B cell (primary cell): ENCODE measurements around the gene SLC27A1. TPM values are rescaled to one million over a fixed set of nuclear protein-coding genes. Genes with fewer than 3 reads are reported as not detected.
A peak's percentile ranks its signal among the peaks of the same experiment; 100 is the strongest.

Source experiments
- ATAC-seq: fragments of 200-7000 bp; cut with Tn5 transposase; one replicate; pipeline ENCODE4 v1.10.0; 2021; ENCODE audit warnings: low read depth, mild to moderate bottlenecking, moderate number of reproducible peaks, moderate library complexity
- CTCF ChIA-PET: fragments of 350-600 bp; sonication (Branson Sonifier 250); formaldehyde crosslinking; loops from one replicate; lab custom pipeline; 2021; ENCODE audit warnings: antibody characterized with exemption, inconsistent platforms; lab: Charles Lee
- POLR2A ChIA-PET: fragments of 350-600 bp; sonication (Branson Sonifier 250); formaldehyde crosslinking; loops from one replicate; lab custom pipeline; 2021; ENCODE audit warnings: antibody characterized with exemption; lab: Charles Lee
- DNase-seq: peaks from one replicate; pipeline ENCODE4 v3.0.0; 2013
- H2AFZ ChIP-seq: 2 replicates; pipeline ENCODE4 v1.6.1; 2012; ENCODE audit warnings: mild to moderate bottlenecking, low read depth, low read length; ENCODE audit not compliant: insufficient read depth, poor library complexity, severe bottlenecking
- H3K27ac ChIP-seq, 2 donors: 1 replicate in 1 of 2; 2 replicates in 1 of 2; pipeline ENCODE4 v1.5.1; 2012 to 2013; ENCODE audit warnings: low read length in 2 of 2, mild to moderate bottlenecking in 2 of 2, moderate library complexity in 1 of 2
- H3K27me3 ChIP-seq, 4 experiments: fragments of 200-600 bp in 1 of 4; sonication (generic) in 1 of 4; replicated peaks in 1 of 4; 1 replicate in 2 of 4; 2 replicates in 2 of 4; pipeline versions ENCODE4 v1.6.1 to v1.7.0; 2013 to 2016; ENCODE audit warnings: low read length in 3 of 4, mild to moderate bottlenecking in 2 of 4, mixed read lengths in 1 of 4, moderate library complexity in 1 of 4; ENCODE audit not compliant: insufficient read depth in 4 of 4, control insufficient read depth in 3 of 4; ENCODE audit errors: control extremely low read depth in 1 of 4
- H3K36me3 ChIP-seq, 2 experiments: replicated peaks in 1 of 2; 1 replicate in 1 of 2; 2 replicates in 1 of 2; pipeline versions ENCODE4 v1.6.1 to v1.7.1; 2013; ENCODE audit warnings: low read length in 1 of 2; ENCODE audit not compliant: insufficient read depth in 2 of 2, control insufficient read depth in 1 of 2; ENCODE audit errors: control extremely low read depth in 1 of 2, extremely low read depth in 1 of 2
- H3K4me1 ChIP-seq, 2 donors: fragments of 200-600 bp in 1 of 2; sonication (generic) in 1 of 2; 1 replicate in 1 of 2; 2 replicates in 1 of 2; pipeline versions ENCODE4 v1.5.1 to v1.6.1; 2013 to 2017; ENCODE audit warnings: low read length in 2 of 2; ENCODE audit not compliant: control insufficient read depth in 2 of 2, insufficient read depth in 2 of 2
- H3K4me2 ChIP-seq: replicated peaks from 2 replicates; pipeline ENCODE3; 2012; ENCODE audit warnings: mild to moderate bottlenecking, low read depth, low read length; ENCODE audit not compliant: poor library complexity, severe bottlenecking
- H3K4me3 ChIP-seq, 5 experiments: fragments of 200-600 bp in 1 of 5; sonication (generic) in 1 of 5; 1 replicate in 3 of 5; 2 replicates in 2 of 5; pipeline versions ENCODE4 v1.5.1 to v1.7.0; 2011 to 2016; ENCODE audit warnings: low read length in 4 of 5, mild to moderate bottlenecking in 4 of 5, low read depth in 2 of 5, control low read depth in 1 of 5, moderate library complexity in 1 of 5; ENCODE audit not compliant: insufficient read depth in 1 of 5; ENCODE audit errors: control extremely low read depth in 1 of 5, extremely low read depth in 1 of 5
- H3K79me2 ChIP-seq: fragments of 200-600 bp; sonication (generic); one replicate; pipeline ENCODE4 v1.6.0; 2016; ENCODE audit warnings: low read length; ENCODE audit not compliant: control insufficient read depth, insufficient read depth
- H3K9ac ChIP-seq: fragments of 200-600 bp; sonication (generic); 2 replicates; pipeline ENCODE4 v1.6.1; 2017; ENCODE audit warnings: mild to moderate bottlenecking, low read length, moderate library complexity
- H3K9me3 ChIP-seq, 3 donors: one replicate each; pipeline versions ENCODE4 v1.6.1 to v1.7.1; 2013; ENCODE audit warnings: low read length in 2 of 3; ENCODE audit not compliant: control insufficient read depth in 2 of 3, insufficient read depth in 1 of 3; ENCODE audit errors: control extremely low read depth in 1 of 3
- H4K20me1 ChIP-seq: 2 replicates; pipeline ENCODE4 v1.6.0; 2012; ENCODE audit warnings: mild to moderate bottlenecking, low read length; ENCODE audit not compliant: insufficient read depth, control insufficient read depth, poor library complexity, severe bottlenecking
- H3K27ac Mint-ChIP-seq: one replicate; pipeline ENCODE4 v1.8.0; 2021; ENCODE audit warnings: mixed read lengths
- H3K27me3 Mint-ChIP-seq: one replicate; pipeline ENCODE4 v1.8.0; 2021; ENCODE audit warnings: mixed read lengths
- H3K4me1 Mint-ChIP-seq: one replicate; pipeline ENCODE4 v1.8.0; 2021; ENCODE audit warnings: mixed read lengths
- H3K4me3 Mint-ChIP-seq: one replicate; pipeline ENCODE4 v1.8.0; 2021; ENCODE audit warnings: mixed read lengths
- H3K9me3 Mint-ChIP-seq: one replicate; pipeline ENCODE4 v1.8.0; 2022; ENCODE audit warnings: mixed read lengths; ENCODE audit not compliant: insufficient read depth
- CTCF ChIP-seq: fragments of 200-600 bp; IDR thresholded peaks from one replicate; pipeline ENCODE4 v1.8.0; 2022; ENCODE audit warnings: antibody characterized with exemption, mild to moderate bottlenecking
- EZH2 ChIP-seq: IDR thresholded peaks from 2 replicates; pipeline ENCODE4 v1.6.1; 2012; ENCODE audit warnings: borderline replicate concordance, low read depth, mild to moderate bottlenecking, moderate library complexity, low read length; ENCODE audit not compliant: insufficient read depth, poor library complexity, severe bottlenecking
- WGBS: methylation state at CpG from one replicate; pipeline ENCODE4 v1.1.5; 2013; ENCODE audit warnings: missing lambda C conversion rate; ENCODE audit not compliant: insufficient coverage; 5-methylcytosine and 5-hydroxymethylcytosine counted together
- intact Hi-C: fragments of 100-400 bp; cut with micrococcal nuclease; formaldehyde crosslinking; loops from one replicate; pipeline ENCODE4 v1.10.0; 2022
- polyA plus RNA-seq: library from polyadenylated mRNA; depleted of rRNA; stranded (reverse); fragments of >200 nt; gene quantifications from 2 replicates; pipeline ENCODE4 v1.2.3, GENCODE V29; 2012
- total RNA-seq, 2 donors: library from RNA; stranded (reverse); fragments of 120-200 nt in 1 of 2; gene quantifications; 1 replicate in 1 of 2; 2 replicates in 1 of 2; pipeline versions ENCODE4 v1.2.3 to v1.2.4, GENCODE V29; 2013 to 2022

SLC27A1 gene
- total and polyA plus RNA-seq, 2 donors (not counting 1 experiment from before 2014, with no cell fraction given): 5.1 to 9.5 TPM

GRCh38 chr19:17524651-17525050 lies 54.3 kb downstream of the SLC27A1 start:
- no peaks in the 10 kb centered on the region for H3K27me3 Mint-ChIP-seq
- H3K9me3 ChIP-seq: peaks cover 0 to 17% (median 2%) of the 10 kb centered on the region in 3 donors

More at GRCh38 chr19:17524651-17525050, 54.3 kb downstream of the SLC27A1 start:
- CTCF ChIA-PET: interaction anchor here (0.6 to 4.3 kb wide), 5 partner anchors 12 to 58 kb away, joined by 3 to 40 read pairs (median 5); partner anchors contain the start of gene PGLS
- Mint-ChIP-seq H3K4me1 (peaks cover 70% of the 10 kb centered on the region), H3K9me3 (no peaks in the 10 kb centered on the region), H3K27ac (peak overlapping the region; percentile 96), H3K4me3 (peak overlapping the region; percentile 80)
- intact Hi-C loops: no loop called here
- peak overlapping the region; percentile 75 to 88 for H3K27ac ChIP-seq
- peaks cover 55% of the 10 kb centered on the region for H3K79me2 ChIP-seq
- no peak overlapping the region for H2AFZ ChIP-seq
- POLR2A ChIA-PET: interaction anchor here (0.6 to 4.1 kb wide), 2 partner anchors 12 to 259 kb away, joined by 3 to 45 read pairs; partner anchors contain the start of gene PGLS
- H4K20me1 ChIP-seq: peaks cover 19% of the 10 kb centered on the region
- DNase-seq: no peak
- H3K36me3 ChIP-seq: peaks cover 0 to 20% of the 10 kb centered on the region in 2 experiments
- peaks cover 65 to 70% of the 10 kb centered on the region in 2 donors for H3K4me1 ChIP-seq
- 95% methylated on average over 4 of the region's 4 CpGs for WGBS
- no peak for ATAC-seq
- no peaks in the 10 kb centered on the region for H3K27me3 ChIP-seq
- no peak overlapping the region for H3K4me3 ChIP-seq
- no peak overlapping the region for H3K9ac ChIP-seq
- no peak for TF ChIP-seq CTCF
- TF ChIP-seq EZH2: no peak
- H3K4me2 ChIP-seq: peak overlapping the region; percentile 95
